ENCODE measurements around the gene PRKCE.

PRKCE gene

DNA sequence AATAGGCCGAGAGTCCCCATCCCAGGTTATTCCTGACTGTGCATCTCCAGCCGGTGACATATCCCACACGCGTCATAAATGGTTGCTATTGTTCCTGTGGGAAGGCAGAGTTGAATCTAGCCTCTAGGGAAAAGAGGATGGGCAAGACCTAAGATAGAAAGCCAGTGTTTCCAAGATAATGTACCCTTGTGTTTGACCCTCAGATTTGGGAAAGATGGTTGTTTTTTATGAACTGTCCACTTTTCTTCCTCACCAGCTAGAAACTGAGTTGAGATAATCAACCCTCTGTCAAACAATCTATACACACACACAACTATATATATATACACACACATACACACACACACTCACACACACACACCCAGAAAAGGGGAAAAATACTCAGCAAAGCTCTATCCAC lies 131.0 kb downstream of the PRKCE start:
- H3K27me3 ChIP-seq (ENCODE audit: control insufficient read depth in 2 of 2, insufficient read depth in 2 of 2, low read length in 2 of 2), result no peaks in the 10 kb centered on the region
- peaks cover 0 to 6% of the 10 kb centered on the region in 2 donors for H3K4me1 ChIP-seq (ENCODE audit: control insufficient read depth in 2 of 2, insufficient read depth in 2 of 2, low read length in 2 of 2)
- no peaks in the 10 kb centered on the region for H3K36me3 ChIP-seq (ENCODE audit: control insufficient read depth in 2 of 2, insufficient read depth in 2 of 2, low read length in 2 of 2)
- H3K9me3 ChIP-seq (ENCODE audit: control insufficient read depth in 2 of 2, low read length in 2 of 2), result no peaks in the 10 kb centered on the region
- no peak overlapping the region for H3K4me3 ChIP-seq (ENCODE audit: low read length in 2 of 2)
- no peak overlapping the region for H3K9ac ChIP-seq (ENCODE audit: low read depth in 1 of 2, low read length in 2 of 2)
- no peak overlapping the region for H3K27ac ChIP-seq (ENCODE audit: low read depth in 2 of 2, low read length in 2 of 2)

- no peaks in the 10 kb centered on the region for H3K36me3 ChIP-seq (ENCODE audit: control insufficient read depth in 2 of 2, insufficient read depth in 2 of 2, low read length in 2 of 2)
- H3K4me1 ChIP-seq (ENCODE audit: control insufficient read depth in 2 of 2, insufficient read depth in 2 of 2, low read length in 2 of 2), result peaks cover 0 to 6% of the 10 kb centered on the region in 2 donors
- no peaks in the 10 kb centered on the region for H3K27me3 ChIP-seq (ENCODE audit: control insufficient read depth in 2 of 2, insufficient read depth in 2 of 2, low read length in 2 of 2)
- H3K9me3 ChIP-seq (ENCODE audit: control insufficient read depth in 2 of 2, low read length in 2 of 2), result no peaks in the 10 kb centered on the region
- H3K27ac ChIP-seq (ENCODE audit: low read depth in 2 of 2, low read length in 2 of 2), result no peak overlapping the region
- H3K9ac ChIP-seq (ENCODE audit: low read depth in 1 of 2, low read length in 2 of 2), result no peak overlapping the region
- no peak overlapping the region for H3K4me3 ChIP-seq (ENCODE audit: low read length in 2 of 2)
These were observed 131.5 kb downstream of the PRKCE start for GRCh38 chr2:45782986-45783385.

GRCh38 chr2:45786030-45786835 lies 134.8 kb downstream of the PRKCE start:
- Histone ChIP-seq H3K36me3 (ENCODE audit: control insufficient read depth in 2 of 2, insufficient read depth in 2 of 2, low read length in 2 of 2) (no peaks in the 10 kb centered on the region), H3K27ac (ENCODE audit: low read depth in 2 of 2, low read length in 2 of 2) (no peak overlapping the region), H3K9ac (ENCODE audit: low read depth in 1 of 2, low read length in 2 of 2) (no peak overlapping the region), H3K9me3 (ENCODE audit: control insufficient read depth in 2 of 2, low read length in 2 of 2) (no peaks in the 10 kb centered on the region), H3K27me3 (ENCODE audit: control insufficient read depth in 2 of 2, insufficient read depth in 2 of 2, low read length in 2 of 2) (no peaks in the 10 kb centered on the region), H3K4me3 (ENCODE audit: low read length in 2 of 2) (no peak overlapping the region), H3K4me1 (ENCODE audit: control insufficient read depth in 2 of 2, insufficient read depth in 2 of 2, low read length in 2 of 2) (no peaks in the 10 kb centered on the region)

GRCh38 chr2:45786836-45787357 lies 135.4 kb downstream of the PRKCE start:
- H3K4me1 ChIP-seq (ENCODE audit: control insufficient read depth in 2 of 2, insufficient read depth in 2 of 2, low read length in 2 of 2), result no peaks in the 10 kb centered on the region
- no peaks in the 10 kb centered on the region for H3K27me3 ChIP-seq (ENCODE audit: control insufficient read depth in 2 of 2, insufficient read depth in 2 of 2, low read length in 2 of 2)
- H3K27ac ChIP-seq (ENCODE audit: low read depth in 2 of 2, low read length in 2 of 2), result no peak overlapping the region
- H3K9ac ChIP-seq (ENCODE audit: low read depth in 1 of 2, low read length in 2 of 2), result no peak overlapping the region
- H3K4me3 ChIP-seq (ENCODE audit: low read length in 2 of 2), result no peak overlapping the region
- no peaks in the 10 kb centered on the region for H3K9me3 ChIP-seq (ENCODE audit: control insufficient read depth in 2 of 2, low read length in 2 of 2)
- no peaks in the 10 kb centered on the region for H3K36me3 ChIP-seq (ENCODE audit: control insufficient read depth in 2 of 2, insufficient read depth in 2 of 2, low read length in 2 of 2)

GRCh38 chr2:45788401-45788800 lies 136.9 kb downstream of the PRKCE start:
- Histone ChIP-seq H3K9ac (ENCODE audit: low read depth in 1 of 2, low read length in 2 of 2) (no peak overlapping the region), H3K4me1 (ENCODE audit: control insufficient read depth in 2 of 2, insufficient read depth in 2 of 2, low read length in 2 of 2) (no peaks in the 10 kb centered on the region), H3K36me3 (ENCODE audit: control insufficient read depth in 2 of 2, insufficient read depth in 2 of 2, low read length in 2 of 2) (no peaks in the 10 kb centered on the region), H3K27me3 (ENCODE audit: control insufficient read depth in 2 of 2, insufficient read depth in 2 of 2, low read length in 2 of 2) (no peaks in the 10 kb centered on the region), H3K9me3 (ENCODE audit: control insufficient read depth in 2 of 2, low read length in 2 of 2) (no peaks in the 10 kb centered on the region), H3K27ac (ENCODE audit: low read depth in 2 of 2, low read length in 2 of 2) (no peak overlapping the region), H3K4me3 (ENCODE audit: low read length in 2 of 2) (no peak overlapping the region)

DNA sequence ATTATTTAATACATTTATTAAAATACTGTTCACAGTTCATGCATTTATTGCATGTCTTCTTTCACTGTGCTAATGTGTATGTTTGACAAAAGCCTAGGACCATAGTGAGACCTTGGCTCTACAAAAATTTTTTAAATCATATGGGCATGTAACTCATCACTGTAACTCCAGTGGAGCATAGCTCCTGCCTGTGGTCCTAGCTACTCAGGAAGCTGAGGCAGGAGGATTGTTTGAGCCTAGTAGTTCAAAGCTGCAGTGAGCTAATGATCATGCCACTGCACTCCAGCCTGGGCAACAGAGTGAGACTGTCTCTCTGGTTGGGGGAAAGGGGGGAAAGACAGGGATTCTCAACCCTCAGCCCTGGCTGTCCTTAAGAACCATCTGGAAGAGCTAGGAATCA lies 137.8 kb downstream of the PRKCE start:
- no peaks in the 10 kb centered on the region for H3K36me3 ChIP-seq (ENCODE audit: control insufficient read depth in 2 of 2, insufficient read depth in 2 of 2, low read length in 2 of 2)
- no peak overlapping the region for H3K27ac ChIP-seq (ENCODE audit: low read depth in 2 of 2, low read length in 2 of 2)

GRCh38 chr2:45789961-45790723 lies 138.7 kb downstream of the PRKCE start:
- Histone ChIP-seq H3K4me1 (ENCODE audit: control insufficient read depth in 2 of 2, insufficient read depth in 2 of 2, low read length in 2 of 2) (no peaks in the 10 kb centered on the region), H3K36me3 (ENCODE audit: control insufficient read depth in 2 of 2, insufficient read depth in 2 of 2, low read length in 2 of 2) (no peaks in the 10 kb centered on the region), H3K4me3 (ENCODE audit: low read length in 2 of 2) (no peak overlapping the region), H3K27ac (ENCODE audit: low read depth in 2 of 2, low read length in 2 of 2) (no peak overlapping the region), H3K9ac (ENCODE audit: low read depth in 1 of 2, low read length in 2 of 2) (no peak overlapping the region), H3K27me3 (ENCODE audit: control insufficient read depth in 2 of 2, insufficient read depth in 2 of 2, low read length in 2 of 2) (no peaks in the 10 kb centered on the region), H3K9me3 (ENCODE audit: control insufficient read depth in 2 of 2, low read length in 2 of 2) (no peaks in the 10 kb centered on the region)

More for the DNA sequence above, 137.8 kb downstream of the PRKCE start:
- Histone ChIP-seq H3K4me3 (ENCODE audit: low read length in 2 of 2) (no peak overlapping the region), H3K27me3 (ENCODE audit: control insufficient read depth in 2 of 2, insufficient read depth in 2 of 2, low read length in 2 of 2) (no peaks in the 10 kb centered on the region), H3K4me1 (ENCODE audit: control insufficient read depth in 2 of 2, insufficient read depth in 2 of 2, low read length in 2 of 2) (no peaks in the 10 kb centered on the region), H3K9ac (ENCODE audit: low read depth in 1 of 2, low read length in 2 of 2) (no peak overlapping the region), H3K9me3 (ENCODE audit: control insufficient read depth in 2 of 2, low read length in 2 of 2) (no peaks in the 10 kb centered on the region)

DNA sequence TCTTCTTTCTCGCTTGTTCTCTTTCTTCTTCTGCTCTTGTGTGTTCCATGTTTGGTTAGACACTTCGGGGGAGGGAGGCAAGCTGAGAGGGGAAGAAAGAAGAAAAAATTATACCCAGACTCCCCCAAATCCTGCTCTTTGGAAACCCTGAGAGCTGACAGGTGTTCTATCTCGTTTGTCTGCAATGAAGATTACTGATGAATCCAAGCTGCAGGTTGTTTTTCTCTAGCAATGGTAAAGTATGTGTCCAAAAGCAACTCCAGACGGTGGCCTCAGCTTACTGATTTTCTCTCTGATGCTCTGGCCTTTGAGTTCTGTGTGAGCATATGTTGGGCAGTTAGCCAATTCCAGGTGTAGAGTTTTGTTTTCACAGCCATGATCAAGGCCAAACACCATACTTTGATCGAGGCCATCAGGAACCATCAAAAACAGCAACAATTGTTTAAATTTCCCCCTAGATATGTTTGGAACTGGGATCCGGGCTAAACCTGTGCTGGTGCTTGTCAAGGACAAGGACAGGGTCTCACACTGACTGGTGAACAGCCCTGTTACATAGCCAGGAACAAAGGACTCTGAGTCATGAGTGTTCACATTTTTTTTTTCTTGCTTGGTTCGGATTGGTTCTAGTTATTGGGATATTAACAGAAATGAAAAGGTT lies 142.0 kb downstream of the PRKCE start:
- Histone ChIP-seq H3K27ac (ENCODE audit: low read depth in 2 of 2, low read length in 2 of 2) (no peak overlapping the region), H3K27me3 (ENCODE audit: control insufficient read depth in 2 of 2, insufficient read depth in 2 of 2, low read length in 2 of 2) (no peaks in the 10 kb centered on the region), H3K36me3 (ENCODE audit: control insufficient read depth in 2 of 2, insufficient read depth in 2 of 2, low read length in 2 of 2) (no peaks in the 10 kb centered on the region), H3K4me3 (ENCODE audit: low read length in 2 of 2) (no peak overlapping the region), H3K9ac (ENCODE audit: low read depth in 1 of 2, low read length in 2 of 2) (no peak overlapping the region), H3K9me3 (ENCODE audit: control insufficient read depth in 2 of 2, low read length in 2 of 2) (no peaks in the 10 kb centered on the region), H3K4me1 (ENCODE audit: control insufficient read depth in 2 of 2, insufficient read depth in 2 of 2, low read length in 2 of 2) (no peaks in the 10 kb centered on the region)

GRCh38 chr2:45794134-45794617 lies 142.7 kb downstream of the PRKCE start:
- Histone ChIP-seq H3K36me3 (ENCODE audit: control insufficient read depth in 2 of 2, insufficient read depth in 2 of 2, low read length in 2 of 2) (no peaks in the 10 kb centered on the region), H3K9me3 (ENCODE audit: control insufficient read depth in 2 of 2, low read length in 2 of 2) (no peaks in the 10 kb centered on the region), H3K27ac (ENCODE audit: low read depth in 2 of 2, low read length in 2 of 2) (no peak overlapping the region), H3K4me3 (ENCODE audit: low read length in 2 of 2) (no peak overlapping the region), H3K4me1 (ENCODE audit: control insufficient read depth in 2 of 2, insufficient read depth in 2 of 2, low read length in 2 of 2) (no peaks in the 10 kb centered on the region), H3K27me3 (ENCODE audit: control insufficient read depth in 2 of 2, insufficient read depth in 2 of 2, low read length in 2 of 2) (no peaks in the 10 kb centered on the region), H3K9ac (ENCODE audit: low read depth in 1 of 2, low read length in 2 of 2) (no peak overlapping the region)

GRCh38 chr2:45796500-45796899 lies 145.0 kb downstream of the PRKCE start:
- Histone ChIP-seq H3K27ac (ENCODE audit: low read depth in 2 of 2, low read length in 2 of 2) (no peak overlapping the region), H3K9me3 (ENCODE audit: control insufficient read depth in 2 of 2, low read length in 2 of 2) (no peaks in the 10 kb centered on the region), H3K27me3 (ENCODE audit: control insufficient read depth in 2 of 2, insufficient read depth in 2 of 2, low read length in 2 of 2) (no peaks in the 10 kb centered on the region), H3K36me3 (ENCODE audit: control insufficient read depth in 2 of 2, insufficient read depth in 2 of 2, low read length in 2 of 2) (no peaks in the 10 kb centered on the region), H3K9ac (ENCODE audit: low read depth in 1 of 2, low read length in 2 of 2) (no peak overlapping the region), H3K4me1 (ENCODE audit: control insufficient read depth in 2 of 2, insufficient read depth in 2 of 2, low read length in 2 of 2) (no peaks in the 10 kb centered on the region), H3K4me3 (ENCODE audit: low read length in 2 of 2) (no peak overlapping the region)
